LNCAP (cell line): Measurements from ENCODE around the gene HDAC4.

Experiments
- TF ChIP-seq, protein P1 (sequence below): fragments of 450-650 bp; IDR thresholded peaks from 2 replicates; pipeline ENCODE4 v1.5.1; 2017; ENCODE audit warnings: mild to moderate bottlenecking

Gene HDAC4

DNA sequence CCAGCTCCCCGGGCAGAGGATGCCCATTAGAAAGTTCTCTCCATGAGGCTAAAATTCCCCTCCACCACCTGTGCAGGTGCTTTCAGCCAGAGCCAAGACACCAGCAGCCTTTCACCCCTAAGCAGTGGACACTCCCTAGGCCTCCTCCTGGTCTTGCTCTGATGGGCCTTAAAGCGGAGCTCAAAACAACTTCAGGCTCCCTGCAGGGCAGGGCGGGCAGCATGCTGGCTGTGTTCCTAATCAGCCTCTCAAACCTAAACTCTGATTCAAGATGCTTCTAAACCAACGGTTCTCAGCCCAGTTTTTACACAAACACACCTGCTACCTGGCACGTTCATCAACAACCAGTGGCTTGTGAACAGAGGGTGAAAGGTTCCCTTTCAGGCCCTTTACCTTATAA lies 298.6 kb downstream of the HDAC4 start:
- TF ChIP-seq, protein P1, sequence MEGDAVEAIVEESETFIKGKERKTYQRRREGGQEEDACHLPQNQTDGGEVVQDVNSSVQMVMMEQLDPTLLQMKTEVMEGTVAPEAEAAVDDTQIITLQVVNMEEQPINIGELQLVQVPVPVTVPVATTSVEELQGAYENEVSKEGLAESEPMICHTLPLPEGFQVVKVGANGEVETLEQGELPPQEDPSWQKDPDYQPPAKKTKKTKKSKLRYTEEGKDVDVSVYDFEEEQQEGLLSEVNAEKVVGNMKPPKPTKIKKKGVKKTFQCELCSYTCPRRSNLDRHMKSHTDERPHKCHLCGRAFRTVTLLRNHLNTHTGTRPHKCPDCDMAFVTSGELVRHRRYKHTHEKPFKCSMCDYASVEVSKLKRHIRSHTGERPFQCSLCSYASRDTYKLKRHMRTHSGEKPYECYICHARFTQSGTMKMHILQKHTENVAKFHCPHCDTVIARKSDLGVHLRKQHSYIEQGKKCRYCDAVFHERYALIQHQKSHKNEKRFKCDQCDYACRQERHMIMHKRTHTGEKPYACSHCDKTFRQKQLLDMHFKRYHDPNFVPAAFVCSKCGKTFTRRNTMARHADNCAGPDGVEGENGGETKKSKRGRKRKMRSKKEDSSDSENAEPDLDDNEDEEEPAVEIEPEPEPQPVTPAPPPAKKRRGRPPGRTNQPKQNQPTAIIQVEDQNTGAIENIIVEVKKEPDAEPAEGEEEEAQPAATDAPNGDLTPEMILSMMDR = no peak

GRCh38 chr2:239101807-239102206 lies 299.0 kb downstream of the HDAC4 start:
- TF ChIP-seq, protein P1 = no peak

GRCh38 chr2:239101071-239101470 lies 299.7 kb downstream of the HDAC4 start:
- TF ChIP-seq, protein P1 = no peak

DNA sequence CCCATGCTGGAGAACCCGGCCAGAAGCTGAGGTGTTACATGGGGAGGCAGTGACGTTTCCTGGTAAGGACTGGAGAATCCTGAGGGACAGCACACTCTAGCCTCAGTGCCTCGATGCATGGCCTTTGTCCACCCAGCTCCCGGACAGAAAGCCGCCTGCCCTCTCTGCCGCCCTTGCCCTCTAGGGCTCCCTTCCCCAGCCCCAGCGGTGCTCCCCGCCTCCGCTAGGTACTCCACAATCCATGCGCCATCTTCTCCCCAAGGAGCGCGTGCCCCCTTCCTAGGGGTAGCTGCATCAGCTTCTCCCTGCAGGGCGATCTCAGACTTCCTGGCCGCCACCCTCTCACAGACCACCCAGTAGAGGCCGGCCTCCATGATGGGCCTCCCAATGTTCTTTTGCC lies 301.3 kb downstream of the HDAC4 start:
- TF ChIP-seq, protein P1 = no peak

- TF ChIP-seq, protein P1 = no peak
Observed at GRCh38 chr2:239098288-239098970, 302.4 kb downstream of the HDAC4 start.

DNA sequence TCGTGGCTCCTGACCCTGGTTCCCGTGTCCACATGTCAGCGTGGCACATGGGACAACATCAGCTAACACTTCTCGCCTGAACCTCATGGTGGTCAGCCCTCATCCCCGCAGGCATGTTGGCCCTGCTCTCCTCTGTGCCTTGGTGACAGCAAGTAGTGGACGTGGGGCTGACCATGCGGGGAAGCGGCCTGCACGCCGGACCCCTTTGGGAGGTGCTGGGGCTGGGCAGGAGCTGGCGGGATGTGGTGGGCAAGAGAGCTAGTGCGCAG lies 303.5 kb downstream of the HDAC4 start:
- TF ChIP-seq, protein P1 = no peak

- TF ChIP-seq, protein P1 = no peak
Observed at GRCh38 chr2:239096676-239097427, 304.0 kb downstream of the HDAC4 start.
